SK-N-SH (cell line): ENCODE measurements around the gene CAP2. TPM values are rescaled to one million over a fixed set of nuclear protein-coding genes. Genes with fewer than 3 reads are reported as not detected.

Experiments
- CTCF ChIA-PET: fragments of 300-600, 350-600 bp; formaldehyde crosslinking; extraction: SDS; loops from one replicate; lab custom pipeline; 2021; lab: Yijun Ruan, JAX
- POLR2A ChIA-PET: fragments of 350-600 bp; sonication (Branson Sonifier 250); formaldehyde crosslinking; extraction: SDS; loops from one replicate; lab custom pipeline; 2020; ENCODE audit warnings: antibody characterized with exemption, inconsistent platforms; lab: Yijun Ruan, JAX
- DNase-seq: peaks from one replicate; pipeline ENCODE4 v3.0.0; 2012
- H2AFZ ChIP-seq: fragments of 200-600 bp; sonication (generic); 2 replicates; pipeline ENCODE4 v1.8.1; 2016; ENCODE audit warnings: antibody characterized with exemption, mild to moderate bottlenecking, low read depth
- H3F3A ChIP-seq: fragments of 200-600 bp; sonication (generic); replicated peaks from 2 replicates; pipeline ENCODE3; 2016; ENCODE audit warnings: antibody characterized with exemption, mild to moderate bottlenecking; ENCODE audit not compliant: insufficient read depth
- H3K27ac ChIP-seq, 2 experiments: fragments of 200-500 bp in 1 of 2; fragments of 200-600 bp in 1 of 2; sonication (Bioruptor generic) in 1 of 2; sonication (generic), shearing (Covaris generic) in 1 of 2; 2 replicates each; pipeline versions ENCODE4 v1.5.1 to v1.6.1; 2014 to 2016; ENCODE audit warnings: low read depth in 2 of 2, inconsistent platforms in 1 of 2, low read length in 1 of 2, mild to moderate bottlenecking in 1 of 2, mixed read lengths in 1 of 2
- H3K27me3 ChIP-seq: fragments of 200-600 bp; sonication (generic), shearing (Covaris generic); 2 replicates; pipeline ENCODE4 v1.6.1; 2016; ENCODE audit warnings: mixed run types; ENCODE audit not compliant: insufficient read depth
- H3K36me3 ChIP-seq, 2 experiments: fragments of 200-500 bp in 1 of 2; fragments of 200-600 bp in 1 of 2; sonication (Bioruptor generic) in 1 of 2; sonication (generic) in 1 of 2; replicated peaks in 1 of 2; 2 replicates each; pipeline versions ENCODE3 to v1.5.1; 2014 to 2016; ENCODE audit warnings: low read length in 1 of 2, mild to moderate bottlenecking in 1 of 2; ENCODE audit not compliant: insufficient read depth in 2 of 2, control insufficient read depth in 1 of 2
- H3K4me1 ChIP-seq, 2 experiments: fragments of 200-500 bp in 1 of 2; fragments of 200-600 bp in 1 of 2; sonication (Bioruptor generic) in 1 of 2; sonication (generic), shearing (Covaris generic) in 1 of 2; 2 replicates each; pipeline versions ENCODE4 v1.5.1 to v1.6.1; 2014 to 2016; ENCODE audit warnings: low read depth in 1 of 2, low read length in 1 of 2, mixed run types in 1 of 2; ENCODE audit not compliant: insufficient read depth in 2 of 2, control insufficient read depth in 1 of 2
- H3K4me2 ChIP-seq: fragments of 200-600 bp; sonication (generic), shearing (Covaris generic); 2 replicates; pipeline ENCODE4 v1.6.1; 2017; ENCODE audit warnings: mixed run types
- H3K4me3 ChIP-seq, 2 experiments: fragments of 200-500 bp in 1 of 2; fragments of 200-600 bp in 1 of 2; sonication (Bioruptor generic) in 1 of 2; sonication (generic), shearing (Covaris generic) in 1 of 2; 2 replicates each; pipeline versions ENCODE4 v1.5.1 to v1.8.1; 2014 to 2016; ENCODE audit warnings: low read depth in 2 of 2, inconsistent platforms in 1 of 2, low read length in 1 of 2, mild to moderate bottlenecking in 1 of 2, mixed read lengths in 1 of 2, moderate library complexity in 1 of 2
- H3K79me2 ChIP-seq: fragments of 200-600 bp; sonication (generic); 2 replicates; pipeline ENCODE4 v1.8.1; 2017; ENCODE audit warnings: mild to moderate bottlenecking; ENCODE audit not compliant: insufficient read depth
- H3K9ac ChIP-seq: fragments of 200-600 bp; sonication (generic); 2 replicates; pipeline ENCODE4 v1.6.1; 2017; ENCODE audit warnings: mixed run types
- H3K9me2 ChIP-seq: fragments of 200-600 bp; sonication (generic); 2 replicates; pipeline ENCODE4 v1.6.1; 2017; ENCODE audit warnings: mixed run types
- H3K9me3 ChIP-seq: fragments of 200-600 bp; sonication (generic); 2 replicates; pipeline ENCODE4 v1.6.1; 2017; ENCODE audit warnings: mixed run types, mild to moderate bottlenecking, moderate library complexity
- H4K20me1 ChIP-seq: fragments of 200-600 bp; sonication (generic); 2 replicates; pipeline ENCODE4 v1.6.1; 2017; ENCODE audit warnings: mild to moderate bottlenecking, mixed run types; ENCODE audit not compliant: insufficient read depth
- CHD2 ChIP-seq: fragments of 150-350 bp; IDR thresholded peaks from 2 replicates; pipeline ENCODE4 v1.6.1; 2018; ENCODE audit warnings: low read length; ENCODE audit not compliant: partially characterized antibody
- CTCF ChIP-seq: fragments of 200-600 bp; sonication (generic); IDR thresholded peaks from 2 replicates; pipeline ENCODE4 v1.6.1; 2017; ENCODE audit warnings: antibody characterized with exemption, mild to moderate bottlenecking, moderate library complexity
- ELF1 ChIP-seq: IDR thresholded peaks from 2 replicates; pipeline ENCODE4 v1.4.0; 2012
- EP300 ChIP-seq, 2 experiments: IDR thresholded peaks; 2 replicates each; pipeline versions ENCODE4 v1.4.0 to v1.6.1; 2012; ENCODE audit warnings: borderline replicate concordance in 1 of 2, low read depth in 1 of 2, low read length in 1 of 2
- FOXJ3 ChIP-seq: sonication (generic); formaldehyde crosslinking; IDR thresholded peaks from 2 replicates; pipeline ENCODE4 v1.5.1; 2020; ENCODE audit warnings: mild to moderate bottlenecking, missing genetic modification reagents
- FOXM1 ChIP-seq: IDR thresholded peaks from 2 replicates; pipeline ENCODE4 v1.4.0; 2012; ENCODE audit warnings: low read depth, mild to moderate bottlenecking
- GABPA ChIP-seq: IDR thresholded peaks from 2 replicates; pipeline ENCODE4 v1.4.0; 2012; ENCODE audit warnings: low read depth, mild to moderate bottlenecking
- GATA2 ChIP-seq: sonication (generic); formaldehyde crosslinking; IDR thresholded peaks from 2 replicates; pipeline ENCODE4 v1.5.0; 2020; ENCODE audit warnings: mild to moderate bottlenecking, missing genetic modification reagents
- JUND ChIP-seq: IDR thresholded peaks from 2 replicates; pipeline ENCODE4 v1.4.0; 2012
- MAX ChIP-seq: IDR thresholded peaks from 2 replicates; pipeline ENCODE4 v1.4.0; 2012; ENCODE audit warnings: low read depth
- MEF2A ChIP-seq: IDR thresholded peaks from 2 replicates; pipeline ENCODE4 v1.4.0; 2012; ENCODE audit warnings: low read depth, borderline replicate concordance
- PBX3 ChIP-seq: IDR thresholded peaks from 2 replicates; pipeline ENCODE4; 2012
- POLR2AphosphoS5 ChIP-seq: IDR thresholded peaks from 2 replicates; pipeline ENCODE4 v1.6.1; 2012; ENCODE audit warnings: low read depth, low read length
- REST ChIP-seq: IDR thresholded peaks from 2 replicates; pipeline ENCODE4 v1.6.1; 2012; ENCODE audit warnings: mild to moderate bottlenecking, low read depth, low read length, moderate library complexity
- RFX5 ChIP-seq: IDR thresholded peaks from 2 replicates; pipeline ENCODE4 v1.6.1; 2012; ENCODE audit warnings: mild to moderate bottlenecking, improper control_type of control experiment, low read length
- SIN3A ChIP-seq: IDR thresholded peaks from 2 replicates; pipeline ENCODE4 v1.6.1; 2012; ENCODE audit warnings: low read depth, mild to moderate bottlenecking, low read length, moderate library complexity, borderline replicate concordance
- SMC3 ChIP-seq: IDR thresholded peaks from 2 replicates; pipeline ENCODE4 v1.6.1; 2012; ENCODE audit warnings: low read depth, low read length, improper control_type of control experiment
- TAF1 ChIP-seq: IDR thresholded peaks from 2 replicates; pipeline ENCODE4 v1.6.1; 2012; ENCODE audit warnings: low read depth, mild to moderate bottlenecking, low read length, moderate library complexity, borderline replicate concordance
- TCF12 ChIP-seq: IDR thresholded peaks from 2 replicates; pipeline ENCODE4 v1.4.0; 2012
- USF1 ChIP-seq: IDR thresholded peaks from 2 replicates; pipeline ENCODE4 v1.4.0; 2012; ENCODE audit warnings: low read depth, borderline replicate concordance
- WGBS: methylation state at CpG from one replicate; pipeline ENCODE4 v1.1.6; 2017; ENCODE audit warnings: low lambda C conversion rate; 5-methylcytosine and 5-hydroxymethylcytosine counted together
- polyA plus RNA-seq, 3 experiments: library from polyadenylated mRNA; depleted of rRNA; stranded (reverse); fragments of >200 nt; gene quantifications; 2 replicates each; pipeline ENCODE4 v1.2.3, GENCODE V29; 2012

Gene CAP2
- polyA plus RNA-seq, 1 of the 3 experiments (the other 2 are of a cell fraction), result 8.5 TPM

GRCh38 chr6:17596085-17596484 is 202.7 kb downstream of the CAP2 start (continued):
- TF ChIP-seq GATA2 (CRISPR knock-in tag), result no peak

GRCh38 chr6:17599877-17600526 is 206.6 kb downstream of the CAP2 start, which contains the start of gene FAM8A1:
Gene FAM8A1 (plus strand): TSS chr6:17600302. CDS start chr6:17600410, 108 bp downstream.
- Histone ChIP-seq H3K4me1 (peaks cover 7 to 9% of the 10 kb centered on the region in 2 experiments; a peak in 3 of 4 replicates), H3K9me3 (no peaks in the 10 kb centered on the region), H3K9me2 (no peaks in the 10 kb centered on the region), H3K27me3 (no peaks in the 10 kb centered on the region), H3K36me3 (peaks cover 8 to 16% of the 10 kb centered on the region in 2 experiments), H3K4me3 (peak within 1 kb of the TSS; percentile 91 to 92), H3K79me2 (peaks cover 17% of the 10 kb centered on the region; the same call in 1 of the 2 replicates), H2AFZ (peak within 1 kb of the TSS; percentile 100), H3F3A (peaks cover 13% of the 10 kb centered on the region), H4K20me1 (no peaks in the 10 kb centered on the region), H3K27ac (peak within 1 kb of the TSS; percentile 66 to 76; a peak in 3 of 4 replicates), H3K4me2 (peak within 1 kb of the TSS; percentile 69), H3K9ac (peak within 1 kb of the TSS; percentile 79)
- POLR2A ChIA-PET, result interaction anchor here (0.6 to 1.4 kb wide), 4 partner anchors 53 to 206 kb away, joined by 3 to 5 read pairs (median 4); partner anchors contain the start of genes CAP2 and NUP153
- DNase-seq, result peak; percentile 96
- TF ChIP-seq MAX, result peak; percentile 78; the same call in 1 of the 2 replicates
- TF ChIP-seq REST, result no peak
- TF ChIP-seq MEF2A, result no peak
- peak; percentile 89 for TF ChIP-seq GABPA
- peak; percentile 88 for TF ChIP-seq RFX5
- TF ChIP-seq FOXM1, result no peak
- no peak for TF ChIP-seq JUND
- TF ChIP-seq ELF1, result peak; percentile 71; the same call in 1 of the 2 replicates
- TF ChIP-seq USF1, result no peak
- peak; percentile 78; the same call in 1 of the 2 replicates for TF ChIP-seq SIN3A
- TF ChIP-seq EP300 (IDR thresholded peaks at IDR 0.05; ENCODE audit: borderline replicate concordance in 1 of 2, low read depth in 1 of 2, low read length in 1 of 2), result peak in 1 of 2 experiments; percentile 32; a peak in 2 of 4 replicates
- peak; percentile 81 for TF ChIP-seq POLR2AphosphoS5
- TF ChIP-seq CHD2, result peak; percentile 78
- peak; percentile 47 for TF ChIP-seq PBX3
- TF ChIP-seq SMC3, result no peak
- TF ChIP-seq TAF1, result 0 out of 2 replicates have a peak, but pooled peaks have one; percentile 11
- peak; percentile 75; the same call in 1 of the 2 replicates for TF ChIP-seq FOXJ3
- peak; percentile 38; the same call in 1 of the 2 replicates for TF ChIP-seq TCF12
- peak; percentile 43 for TF ChIP-seq CTCF
- CTCF ChIA-PET, result interaction anchor here (0.6 to 2.3 kb wide), 6 partner anchors 15 to 622 kb away, joined by 3 to 15 read pairs (median 3); no protein-coding TSS in a partner anchor
- WGBS, result 22% methylated on average over 18 of the region's 42 CpGs
